CD4-positive, alpha-beta T cell treated with Interleukin-10 for 1 hour (primary cell): Measurements from ENCODE around the gene PRPH.

ENCODE experiments used
- DNase-seq: peaks from one replicate; pipeline ENCODE4 v3.0.0-alpha.2; 2020

The PRPH gene

GRCh38 chr12:49347311-49348193 is 52.6 kb downstream of the PRPH start:
- DNase-seq, result peak; percentile 81
